K562 (cell line): ENCODE data around the gene FTO. TPM values are rescaled to one million over a fixed set of nuclear protein-coding genes. Genes with fewer than 3 reads are reported as not detected.
A peak's percentile ranks its signal among the peaks of the same experiment; 100 is the strongest.

Experiments
- ATAC-seq: fragments of 200-7000 bp; cut with Tn5 transposase; 3 replicates; pipeline ENCODE4 v1.9.1; 2020; ENCODE audit warnings: moderate library complexity
- BruUV-seq: library from RNA; stranded (reverse); fragments of 400-500 nt; replicated peaks from 2 replicates; lab custom pipeline; 2021; lab: Mats Ljungman, UMichigan
- CTCF ChIA-PET: fragments of 300-600 bp; formaldehyde crosslinking; extraction: SDS; loops from one replicate; lab custom pipeline; 2021; ENCODE audit warnings: low intra/inter-chr PET ratio; lab: Yijun Ruan, JAX
- POLR2A ChIA-PET: fragments of 300-600, 350-650 bp; sonication (Branson Sonifier 250); formaldehyde crosslinking; extraction: SDS; loops from one replicate; lab custom pipeline; 2021; ENCODE audit warnings: antibody characterized with exemption, inconsistent platforms; lab: Yijun Ruan, JAX
- DNase-seq, 4 experiments: peaks; one replicate each; pipeline versions ENCODE4 v3.0.0 to v3.0.0-alpha.2; 2011 to 2018; ENCODE audit warnings: low spot score in 3 of 4, mixed read lengths in 3 of 4; ENCODE audit errors: extremely low read depth in 1 of 4
- FAIRE-seq: peaks from 2 replicates; lab custom pipeline; 2011; peaks lifted over from hg19 to GRCh38; lab: Jason Lieb, UNC
- H2AFZ ChIP-seq: 2 replicates; pipeline ENCODE4 v1.6.0; 2011; ENCODE audit warnings: low read depth, low read length, control low read depth, inconsistent platforms
- H3K27ac ChIP-seq: fragments of 200-600 bp; 3 replicates; pipeline ENCODE4 v1.8.0; 2011; ENCODE audit warnings: low read depth, mild to moderate bottlenecking, control low read depth, inconsistent platforms, low read length, moderate library complexity, mixed read lengths; ENCODE audit errors: extremely low read depth
- H3K27me3 ChIP-seq, 2 experiments: fragments of 300-600 bp in 1 of 2; 2 replicates in 1 of 2; 3 replicates in 1 of 2; pipeline versions ENCODE4 v1.6.0 to v1.8.0; 2011; ENCODE audit warnings: inconsistent platforms in 2 of 2, low read length in 2 of 2, mild to moderate bottlenecking in 1 of 2, mixed read lengths in 1 of 2, moderate library complexity in 1 of 2; ENCODE audit not compliant: control insufficient read depth in 2 of 2, insufficient read depth in 2 of 2
- H3K36me3 ChIP-seq: fragments of 300-600 bp; 3 replicates; pipeline ENCODE4 v1.8.0; 2011; ENCODE audit warnings: mild to moderate bottlenecking, low read length, inconsistent platforms; ENCODE audit not compliant: control insufficient read depth, insufficient read depth
- H3K4me1 ChIP-seq, 2 experiments: fragments of 200-600 bp in 1 of 2; replicated peaks in 1 of 2; 2 replicates in 1 of 2; 3 replicates in 1 of 2; pipeline versions ENCODE4 v1.5.1 to v1.8.0; 2011; ENCODE audit warnings: inconsistent platforms in 2 of 2, low read length in 2 of 2, mild to moderate bottlenecking in 1 of 2, mixed read lengths in 1 of 2, moderate library complexity in 1 of 2; ENCODE audit not compliant: control insufficient read depth in 2 of 2, insufficient read depth in 2 of 2
- H3K4me2 ChIP-seq: 2 replicates; pipeline ENCODE4 v1.6.1; 2011; ENCODE audit warnings: low read length, control low read depth, inconsistent platforms, mixed read lengths; ENCODE audit not compliant: insufficient read depth
- H3K4me3 ChIP-seq: fragments of 200-600 bp; sonication (generic), shearing (Covaris generic); 2 replicates; pipeline ENCODE4 v1.5.1; 2016; ENCODE audit warnings: control low read depth, inconsistent platforms
- H3K79me2 ChIP-seq: fragments of 200-600 bp; 3 replicates; pipeline ENCODE4 v1.8.0; 2011; ENCODE audit warnings: low read length, inconsistent platforms; ENCODE audit not compliant: control insufficient read depth, insufficient read depth
- H3K9ac ChIP-seq, 2 experiments: 2 replicates each; pipeline versions ENCODE4 v1.6.0 to v1.6.1; 2011; ENCODE audit warnings: low read depth in 2 of 2, low read length in 2 of 2, control low read depth in 1 of 2, inconsistent platforms in 1 of 2, mild to moderate bottlenecking in 1 of 2, mixed read lengths in 1 of 2; ENCODE audit not compliant: insufficient read depth in 1 of 2
- H3K9me1 ChIP-seq: one replicate; pipeline ENCODE4 v1.6.0; 2011; ENCODE audit warnings: inconsistent platforms, mild to moderate bottlenecking, low read length, moderate library complexity; ENCODE audit not compliant: control insufficient read depth, insufficient read depth
- H3K9me3 ChIP-seq: replicated peaks from 2 replicates; pipeline ENCODE4 v1.5.1; 2011; ENCODE audit warnings: low read depth, low read length, inconsistent platforms; ENCODE audit not compliant: control insufficient read depth, insufficient read depth
- H4K20me1 ChIP-seq: replicated peaks from 2 replicates; pipeline ENCODE4 v1.6.1; 2011; ENCODE audit warnings: low read length, inconsistent platforms, mixed read lengths; ENCODE audit not compliant: control insufficient read depth, insufficient read depth
- KLF16 ChIP-seq: IDR thresholded peaks from 2 replicates; pipeline ENCODE4 v1.6.1; 2016; ENCODE audit warnings: antibody characterized with exemption
- RAD21 ChIP-seq, 2 experiments: fragments of 250-450 bp in 1 of 2; fragments of 450-650 bp in 1 of 2; sonication (Bioruptor Pico) in 1 of 2; formaldehyde crosslinking in 1 of 2; IDR thresholded peaks in 1 of 2; conservative IDR thresholded peaks in 1 of 2; 2 replicates each; pipeline versions ENCODE4 v1.4.0 to v1.8.0; 2020 to 2022; ENCODE audit warnings: mild to moderate bottlenecking in 2 of 2, moderate library complexity in 1 of 2
- RHOXF2B ChIP-seq: fragments of 250-450 bp; sonication (Bioruptor Pico); conservative IDR thresholded peaks from 2 replicates; pipeline ENCODE4 v1.5.1; 2021
- SPI1 ChIP-seq: IDR thresholded peaks from 2 replicates; pipeline ENCODE4 v1.6.1; 2011; ENCODE audit warnings: low read depth, low read length, control low read depth, borderline replicate concordance
- THRAP3 ChIP-seq: fragments of 450-650 bp; IDR thresholded peaks from 2 replicates; pipeline ENCODE4 v1.6.1; 2016; ENCODE audit warnings: mild to moderate bottlenecking, inconsistent platforms, borderline replicate concordance
- ZBED1 ChIP-seq: IDR thresholded peaks from 2 replicates; pipeline ENCODE4 v1.6.1; 2014
- ZC3H8 ChIP-seq: fragments of 450-650 bp; IDR thresholded peaks from 2 replicates; pipeline ENCODE4 v1.6.1; 2017
- ZNF436 ChIP-seq: fragments of 250-450, 450-650 bp; sonication (Bioruptor Pico); formaldehyde crosslinking; IDR thresholded peaks from 2 replicates; pipeline ENCODE4 v1.7.0; 2020; ENCODE audit warnings: mild to moderate bottlenecking
- WGBS: fragments of 100-300 bp; shearing (Covaris generic); methylation state at CpG from one replicate; pipeline ENCODE4 v1.1.6; 2016; ENCODE audit warnings: low coverage, mixed read lengths; ENCODE audit not compliant: insufficient coverage; ENCODE audit errors: missing lambda C conversion rate; 5-methylcytosine and 5-hydroxymethylcytosine counted together
- in situ Hi-C: fragments of 300-500 bp; cut with MboI; formaldehyde crosslinking; loops from 4 replicates; pipeline ENCODE4 v1.15.0; 2018; ENCODE audit warnings: inconsistent platforms, mixed read lengths
- intact Hi-C: fragments of 100-400 bp; cut with micrococcal nuclease; formaldehyde crosslinking; loops from 2 replicates; pipeline ENCODE4 v1.14.2; 2022
- polyA plus RNA-seq, 8 experiments: library from polyadenylated mRNA; depleted of rRNA in 4 of 8; stranded (reverse) in 5 of 8; unstranded in 3 of 8; fragments of >200 nt; fragmentation: Nextera tagmentation in 2 of 8; fragmentation: Illumina TruSeq in 1 of 8; extraction: Ambion mirVana in 2 of 8; extraction: Trizol in 1 of 8; gene quantifications; 2 replicates each; pipeline versions ENCODE4 v1.2.1 to v1.2.3, GENCODE V29; 2011 to 2014; ENCODE audit warnings: inconsistent platforms in 1 of 8, missing spikeins in 1 of 8
- total RNA-seq, 7 experiments: library from RNA; depleted of rRNA in 6 of 7; stranded (reverse); fragments of >200 nt in 6 of 7; fragmentation: Illumina TruSeq in 2 of 7; extraction: Trizol in 2 of 7; gene quantifications; 2 replicates each; pipeline versions ENCODE4 v1.2.1 to v1.2.3, GENCODE V29; 2011 to 2021; ENCODE audit warnings: low replicate concordance in 1 of 7
- TF ChIP-seq, protein P1 (sequence below): fragments of 450-650 bp; conservative IDR thresholded peaks from 2 replicates; pipeline ENCODE4 v1.6.1; 2016; ENCODE audit warnings: missing genetic modification characterization, low read depth, mild to moderate bottlenecking, missing compliant biosample characterization, moderate library complexity
- TF ChIP-seq, protein P2 (sequence below), 2 experiments: fragments of 450-650 bp in 1 of 2; IDR thresholded peaks; 2 replicates each; pipeline ENCODE4 v1.6.1; 2011 to 2017; ENCODE audit warnings: low read depth in 2 of 2, antibody characterized with exemption in 1 of 2, borderline replicate concordance in 1 of 2, low read length in 1 of 2, mild to moderate bottlenecking in 1 of 2, mixed read lengths in 1 of 2; ENCODE audit not compliant: control insufficient read depth in 1 of 2

Gene FTO
- total and polyA plus RNA-seq, 9 of the 15 experiments (the other 6 are each of a cell fraction or from before 2014, with no cell fraction given) = 11.3 to 27.7 (median 25.5) TPM

- Histone ChIP-seq H2AFZ (no peak overlapping the region), H3K27me3 (no peaks in the 10 kb centered on the region), H3K27ac (no peak overlapping the region), H3K79me2 (no peaks in the 10 kb centered on the region), H3K4me2 (no peak overlapping the region), H3K9me1 (no peaks in the 10 kb centered on the region), H3K9ac (no peak overlapping the region), H4K20me1 (no peaks in the 10 kb centered on the region; the same call in 1 of the 2 replicates), H3K9me3 (no peaks in the 10 kb centered on the region), H3K36me3 (no peaks in the 10 kb centered on the region), H3K4me3 (no peak overlapping the region), H3K4me1 (no peaks in the 10 kb centered on the region)
- in situ Hi-C loops (loop anchor here (25.0 kb wide), 1 partner anchor 1068 kb away; no protein-coding TSS in a partner anchor), intact Hi-C loops (no loop called here)
- ChIA-PET CTCF (no interaction called here), POLR2A (no interaction called here)
- no TSS peak for BruUV-seq
- FAIRE-seq (no peak), DNase-seq (no peak), ATAC-seq (no peak)
- no peak for TF ChIP-seq SPI1
- no peak for TF ChIP-seq ZC3H8
- TF ChIP-seq RHOXF2B (CRISPR knock-in tag) = no peak
- TF ChIP-seq, protein P1, sequence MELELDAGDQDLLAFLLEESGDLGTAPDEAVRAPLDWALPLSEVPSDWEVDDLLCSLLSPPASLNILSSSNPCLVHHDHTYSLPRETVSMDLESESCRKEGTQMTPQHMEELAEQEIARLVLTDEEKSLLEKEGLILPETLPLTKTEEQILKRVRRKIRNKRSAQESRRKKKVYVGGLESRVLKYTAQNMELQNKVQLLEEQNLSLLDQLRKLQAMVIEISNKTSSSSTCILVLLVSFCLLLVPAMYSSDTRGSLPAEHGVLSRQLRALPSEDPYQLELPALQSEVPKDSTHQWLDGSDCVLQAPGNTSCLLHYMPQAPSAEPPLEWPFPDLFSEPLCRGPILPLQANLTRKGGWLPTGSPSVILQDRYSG (tag) = no peak
- TF ChIP-seq ZBED1 = no peak
- WGBS = 13% methylated on average over 2 of the region's 2 CpGs
Measured at GRCh38 chr16:53944025-53944424, 240.1 kb downstream of the FTO start.

DNA sequence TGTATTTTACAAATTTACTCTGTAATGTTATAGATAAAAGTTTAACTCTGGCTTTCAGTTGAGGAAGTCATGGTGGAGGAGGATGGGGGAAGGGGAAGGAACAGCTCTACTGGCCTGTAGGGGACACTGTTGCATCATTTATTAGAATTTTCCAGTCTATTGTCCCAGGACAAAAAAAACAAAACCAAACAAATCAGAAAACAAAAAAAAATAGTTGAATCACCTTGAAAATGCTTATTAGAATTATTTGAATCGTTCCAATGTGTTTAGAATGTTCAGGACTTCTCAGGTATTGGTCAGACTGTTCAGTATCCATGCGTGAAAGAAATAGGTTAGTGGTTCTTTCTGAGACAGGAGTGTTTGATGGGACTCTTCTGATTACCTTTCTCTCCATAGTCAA lies 242.0 kb downstream of the FTO start:
- intact Hi-C loops (loop anchor here (1.0 kb wide), 1 partner anchor 1011 kb away; no protein-coding TSS in a partner anchor), in situ Hi-C loops (loop anchor here (25.0 kb wide), 1 partner anchor 1066 kb away; no protein-coding TSS in a partner anchor)
- peak; percentile 30 to 54 (median 41) for DNase-seq
- 41% methylated on average over 2 of the region's 2 CpGs for WGBS
- peak; percentile 82; the same call in 2 of the 3 replicates for ATAC-seq
- BruUV-seq = no TSS peak
- Histone ChIP-seq H3K4me3 (no peak overlapping the region), H3K36me3 (no peaks in the 10 kb centered on the region), H3K9ac (no peak overlapping the region), H3K4me2 (no peak overlapping the region), H2AFZ (no peak overlapping the region), H3K27me3 (no peaks in the 10 kb centered on the region), H3K4me1 (no peaks in the 10 kb centered on the region), H3K79me2 (no peaks in the 10 kb centered on the region), H3K27ac (no peak overlapping the region), H4K20me1 (no peaks in the 10 kb centered on the region; the same call in 1 of the 2 replicates), H3K9me3 (no peaks in the 10 kb centered on the region), H3K9me1 (no peaks in the 10 kb centered on the region)
- POLR2A ChIA-PET = interaction anchor here (1.0 kb wide), 1 partner anchor 9 kb away, joined by 3 read pairs; no protein-coding TSS in a partner anchor
- CTCF ChIA-PET = interaction anchor here (0.7 kb wide), 1 partner anchor 1011 kb away, joined by 4 read pairs; no protein-coding TSS in a partner anchor
- peak; percentile 79 for FAIRE-seq
- TF ChIP-seq, protein P2, sequence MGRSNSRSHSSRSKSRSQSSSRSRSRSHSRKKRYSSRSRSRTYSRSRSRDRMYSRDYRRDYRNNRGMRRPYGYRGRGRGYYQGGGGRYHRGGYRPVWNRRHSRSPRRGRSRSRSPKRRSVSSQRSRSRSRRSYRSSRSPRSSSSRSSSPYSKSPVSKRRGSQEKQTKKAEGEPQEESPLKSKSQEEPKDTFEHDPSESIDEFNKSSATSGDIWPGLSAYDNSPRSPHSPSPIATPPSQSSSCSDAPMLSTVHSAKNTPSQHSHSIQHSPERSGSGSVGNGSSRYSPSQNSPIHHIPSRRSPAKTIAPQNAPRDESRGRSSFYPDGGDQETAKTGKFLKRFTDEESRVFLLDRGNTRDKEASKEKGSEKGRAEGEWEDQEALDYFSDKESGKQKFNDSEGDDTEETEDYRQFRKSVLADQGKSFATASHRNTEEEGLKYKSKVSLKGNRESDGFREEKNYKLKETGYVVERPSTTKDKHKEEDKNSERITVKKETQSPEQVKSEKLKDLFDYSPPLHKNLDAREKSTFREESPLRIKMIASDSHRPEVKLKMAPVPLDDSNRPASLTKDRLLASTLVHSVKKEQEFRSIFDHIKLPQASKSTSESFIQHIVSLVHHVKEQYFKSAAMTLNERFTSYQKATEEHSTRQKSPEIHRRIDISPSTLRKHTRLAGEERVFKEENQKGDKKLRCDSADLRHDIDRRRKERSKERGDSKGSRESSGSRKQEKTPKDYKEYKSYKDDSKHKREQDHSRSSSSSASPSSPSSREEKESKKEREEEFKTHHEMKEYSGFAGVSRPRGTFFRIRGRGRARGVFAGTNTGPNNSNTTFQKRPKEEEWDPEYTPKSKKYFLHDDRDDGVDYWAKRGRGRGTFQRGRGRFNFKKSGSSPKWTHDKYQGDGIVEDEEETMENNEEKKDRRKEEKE (IDR thresholded peaks at IDR 0.05; ENCODE audit: borderline replicate concordance in 1 of 2, control insufficient read depth in 1 of 2, low read depth in 2 of 2, low read length in 1 of 2) = no peak
- TF ChIP-seq THRAP3 (no peak), ZNF436 (CRISPR knock-in tag) (no peak), KLF16 (peak; percentile 38; the same call in 1 of the 2 replicates), RAD21 (CRISPR knock-in tag; conservative IDR thresholded peaks at IDR 0.05 in 1 of 2, IDR thresholded peaks at IDR 0.05 in 1 of 2) (peak; percentile 72 to 77)
